ENCODE measurements around the gene ZRANB3. TPM values are rescaled to one million over a fixed set of nuclear protein-coding genes. Genes with fewer than 3 reads are reported as not detected.
"Not testable (repeated sequence)": the region's sequence is repeated elsewhere in the genome, so short reads cannot be mapped to it uniquely, and the experiment has no call there.

ZRANB3 gene
- total RNA-seq, 1 donor from 2014 or later = 18.6 TPM

GRCh38 chr2:135451966-135452365, 79.1 kb downstream of the ZRANB3 start:
- no peak for TF ChIP-seq CTCF (IDR thresholded peaks at IDR 0.05; ENCODE audit: unreplicated experiment)
- no peak for DNase-seq (ENCODE audit: low spot score, unreplicated experiment)
- Mint-ChIP-seq H3K27ac (no peak overlapping the region), H3K4me1 (ENCODE audit: low read depth) (no peaks in the 10 kb centered on the region), H3K4me3 (ENCODE audit: low read depth) (no peak overlapping the region), H3K36me3 (ENCODE audit: insufficient read depth) (peaks cover 34% of the 10 kb centered on the region), H3K9me3 (ENCODE audit: low read depth) (peaks cover 22% of the 10 kb centered on the region), H3K27me3 (no peaks in the 10 kb centered on the region)

DNA sequence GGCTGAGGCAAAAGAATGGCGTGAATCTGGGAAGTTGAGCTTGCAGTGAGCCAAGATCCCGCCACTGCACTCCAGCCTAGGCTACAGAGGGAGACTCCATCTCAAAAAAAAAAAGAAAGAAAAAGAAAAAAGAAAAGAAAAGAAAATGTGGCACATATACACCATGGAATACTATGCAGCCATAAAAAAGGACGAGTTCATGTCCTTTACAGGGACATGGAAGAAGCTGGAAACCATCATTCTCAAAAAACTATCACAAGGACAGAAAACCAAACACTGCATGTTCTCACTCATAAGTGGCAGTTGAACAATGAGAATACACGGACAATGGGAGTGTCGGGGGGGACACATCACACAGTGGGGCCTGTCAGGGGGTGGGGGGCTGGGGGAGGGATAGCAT, 88.0 kb downstream of the ZRANB3 start:
- H3K4me3 Mint-ChIP-seq (ENCODE audit: low read depth); DNase-seq (ENCODE audit: low spot score, unreplicated experiment); H3K27ac Mint-ChIP-seq; H3K4me1 Mint-ChIP-seq (ENCODE audit: low read depth); H3K9me3 Mint-ChIP-seq (ENCODE audit: low read depth); H3K36me3 Mint-ChIP-seq (ENCODE audit: insufficient read depth); H3K27me3 Mint-ChIP-seq: not testable (repeated sequence)

GRCh38 chr2:135435155-135435554, 95.9 kb downstream of the ZRANB3 start:
- not testable (repeated sequence) for H3K27ac Mint-ChIP-seq; H3K36me3 Mint-ChIP-seq (ENCODE audit: insufficient read depth); H3K4me3 Mint-ChIP-seq (ENCODE audit: low read depth); H3K9me3 Mint-ChIP-seq (ENCODE audit: low read depth); H3K27me3 Mint-ChIP-seq; H3K4me1 Mint-ChIP-seq (ENCODE audit: low read depth); DNase-seq (ENCODE audit: low spot score, unreplicated experiment)

- TF ChIP-seq CTCF (IDR thresholded peaks at IDR 0.05; ENCODE audit: unreplicated experiment) = no peak
- Mint-ChIP-seq H3K36me3 (ENCODE audit: insufficient read depth) (peaks cover 13% of the 10 kb centered on the region), H3K4me1 (ENCODE audit: low read depth) (peaks cover 2% of the 10 kb centered on the region), H3K27me3 (no peaks in the 10 kb centered on the region), H3K27ac (no peak overlapping the region), H3K4me3 (ENCODE audit: low read depth) (no peak overlapping the region), H3K9me3 (ENCODE audit: low read depth) (peaks cover 18% of the 10 kb centered on the region)
- DNase-seq (ENCODE audit: low spot score, unreplicated experiment) = no peak
Observed at GRCh38 chr2:135424849-135425248, 106.2 kb downstream of the ZRANB3 start.

DNA sequence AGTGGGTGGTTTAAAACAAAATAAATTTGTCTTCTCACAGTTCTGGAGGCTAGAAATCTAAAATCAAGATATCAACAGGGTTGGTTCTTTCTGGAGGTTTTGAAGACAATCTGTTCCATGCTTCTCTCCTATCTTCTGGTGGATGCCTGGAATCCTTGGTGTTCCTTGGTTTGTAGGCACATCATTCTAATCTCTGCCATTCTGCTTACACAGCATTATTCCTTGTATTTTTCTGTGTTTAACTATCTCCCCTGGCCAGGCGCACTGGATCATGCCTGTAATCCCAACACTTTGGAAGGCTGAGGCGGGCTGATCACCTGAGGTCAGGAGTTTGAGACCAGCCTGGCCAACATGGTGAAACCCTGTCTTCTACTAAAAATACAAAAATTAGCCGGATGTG, 108.1 kb downstream of the ZRANB3 start:
- Mint-ChIP-seq H3K36me3 (ENCODE audit: insufficient read depth) (peaks cover 6% of the 10 kb centered on the region), H3K9me3 (ENCODE audit: low read depth) (peaks cover 16% of the 10 kb centered on the region), H3K4me1 (ENCODE audit: low read depth) (peaks cover 2% of the 10 kb centered on the region), H3K27ac (no peak overlapping the region), H3K27me3 (no peaks in the 10 kb centered on the region), H3K4me3 (ENCODE audit: low read depth) (no peak overlapping the region)
- DNase-seq (ENCODE audit: low spot score, unreplicated experiment) = no peak
- TF ChIP-seq CTCF (IDR thresholded peaks at IDR 0.05; ENCODE audit: unreplicated experiment) = no peak

- Mint-ChIP-seq H3K9me3 (ENCODE audit: low read depth) (peaks cover 6% of the 10 kb centered on the region), H3K36me3 (ENCODE audit: insufficient read depth) (no peaks in the 10 kb centered on the region), H3K4me3 (ENCODE audit: low read depth) (no peak overlapping the region), H3K27ac (no peak overlapping the region), H3K27me3 (no peaks in the 10 kb centered on the region), H3K4me1 (ENCODE audit: low read depth) (no peaks in the 10 kb centered on the region)
- no peak for DNase-seq (ENCODE audit: low spot score, unreplicated experiment)
- TF ChIP-seq CTCF (IDR thresholded peaks at IDR 0.05; ENCODE audit: unreplicated experiment) = no peak
Observed at GRCh38 chr2:135411646-135412045, 119.4 kb downstream of the ZRANB3 start.
